GM12878 (cell line): Measurements from ENCODE around the gene CAMK4. TPM values are rescaled to one million over a fixed set of nuclear protein-coding genes. Genes with fewer than 3 reads are reported as not detected.

Experiments used
- ATF2 ChIP-seq: IDR thresholded peaks from 2 replicates; pipeline ENCODE4 v1.6.1; 2012; ENCODE audit warnings: low read length, inconsistent platforms
- BCL3 ChIP-seq: IDR thresholded peaks from 2 replicates; pipeline ENCODE4 v1.6.1; 2011; ENCODE audit warnings: borderline replicate concordance, low read depth, mild to moderate bottlenecking, moderate library complexity, low read length; ENCODE audit not compliant: insufficient read depth, poor library complexity, severe bottlenecking
- CREM ChIP-seq: IDR thresholded peaks from 2 replicates; pipeline ENCODE4 v1.6.1; 2014; ENCODE audit warnings: antibody characterized with exemption, low read depth
- E2F8 ChIP-seq: fragments of 450-650 bp; IDR thresholded peaks from 2 replicates; pipeline ENCODE4 v1.6.1; 2018; ENCODE audit warnings: mild to moderate bottlenecking, low read depth, moderate library complexity; ENCODE audit not compliant: partially characterized antibody
- FOXM1 ChIP-seq: IDR thresholded peaks from 2 replicates; pipeline ENCODE4 v1.6.1; 2012; ENCODE audit warnings: low read depth, mild to moderate bottlenecking, inconsistent platforms, low read length, moderate library complexity
- GATAD2B ChIP-seq: fragments of 450-650 bp; conservative IDR thresholded peaks from 2 replicates; pipeline ENCODE4 v1.6.1; 2017; ENCODE audit warnings: low read depth, mild to moderate bottlenecking, moderate library complexity
- JUNB ChIP-seq: IDR thresholded peaks from 2 replicates; pipeline ENCODE4 v1.6.1; 2016; ENCODE audit warnings: antibody characterized with exemption, mild to moderate bottlenecking
- JUND ChIP-seq: IDR thresholded peaks from 2 replicates; pipeline ENCODE4 v1.6.1; 2012; ENCODE audit warnings: low read depth, mild to moderate bottlenecking, low read length, improper control_type of control experiment, moderate library complexity
- KAT2A ChIP-seq: conservative IDR thresholded peaks from 2 replicates; pipeline ENCODE4 v1.6.1; 2011; ENCODE audit warnings: low read depth, low read length; ENCODE audit not compliant: control insufficient read depth
- KLF5 ChIP-seq: fragments of 450-650 bp; IDR thresholded peaks from 2 replicates; pipeline ENCODE4 v1.6.1; 2014; ENCODE audit warnings: mild to moderate bottlenecking; ENCODE audit not compliant: partially characterized antibody
- MTA2 ChIP-seq: fragments of 450-650 bp; IDR thresholded peaks from 2 replicates; pipeline ENCODE4 v1.6.1; 2016; ENCODE audit warnings: low read depth, mild to moderate bottlenecking, moderate library complexity
- NBN ChIP-seq: fragments of 450-650 bp; IDR thresholded peaks from 2 replicates; pipeline ENCODE4 v1.6.1; 2016
- NFYA ChIP-seq: IDR thresholded peaks from 2 replicates; pipeline ENCODE4 v1.6.1; 2011; ENCODE audit warnings: low read depth, mild to moderate bottlenecking, low read length, improper control_type of control experiment, borderline replicate concordance
- POLR2AphosphoS2 ChIP-seq: IDR thresholded peaks from 2 replicates; pipeline ENCODE4 v1.6.1; 2011; ENCODE audit warnings: low read depth, mild to moderate bottlenecking, low read length, improper control_type of control experiment, moderate library complexity
- SIN3A ChIP-seq: IDR thresholded peaks from 2 replicates; pipeline ENCODE4 v1.6.1; 2012; ENCODE audit warnings: low read depth, low read length, improper control_type of control experiment
- SREBF1 ChIP-seq: IDR thresholded peaks from 2 replicates; pipeline ENCODE4 v1.6.1; 2012; ENCODE audit warnings: mild to moderate bottlenecking, low read length
- SRF ChIP-seq, 2 experiments: IDR thresholded peaks; 2 replicates each; pipeline ENCODE4 v1.6.1; 2011; ENCODE audit warnings: low read depth in 2 of 2, low read length in 2 of 2, mild to moderate bottlenecking in 1 of 2, moderate library complexity in 1 of 2
- SUPT20H ChIP-seq: IDR thresholded peaks from 2 replicates; pipeline ENCODE4 v1.6.1; 2011; ENCODE audit warnings: low read depth, mild to moderate bottlenecking, low read length, moderate library complexity, borderline replicate concordance; ENCODE audit not compliant: control insufficient read depth
- TARDBP ChIP-seq: IDR thresholded peaks from 2 replicates; pipeline ENCODE4 v1.6.1; 2016; ENCODE audit warnings: borderline replicate concordance
- TCF12 ChIP-seq: IDR thresholded peaks from 2 replicates; pipeline ENCODE4 v1.6.1; 2011; ENCODE audit warnings: low read depth, mild to moderate bottlenecking, low read length
- TCF3 ChIP-seq: IDR thresholded peaks from 2 replicates; pipeline ENCODE4 v1.6.1; 2012; ENCODE audit warnings: low read depth, mild to moderate bottlenecking, low read length, borderline replicate concordance; ENCODE audit not compliant: insufficient read depth
- TCF7 ChIP-seq: IDR thresholded peaks from 2 replicates; pipeline ENCODE4 v1.6.1; 2014; ENCODE audit warnings: antibody characterized with exemption, borderline replicate concordance
- YBX1 ChIP-seq: fragments of 450-650 bp; IDR thresholded peaks from 2 replicates; pipeline ENCODE4 v1.6.1; 2016; ENCODE audit warnings: antibody characterized with exemption
- ZBTB4 ChIP-seq: fragments of 450-650 bp; formaldehyde crosslinking; IDR thresholded peaks from 2 replicates; pipeline ENCODE4 v1.4.0; 2022; ENCODE audit warnings: mild to moderate bottlenecking, moderate library complexity
- ZNF384 ChIP-seq: IDR thresholded peaks from 2 replicates; pipeline ENCODE4 v1.6.1; 2012; ENCODE audit warnings: low read depth, mild to moderate bottlenecking, low read length, improper control_type of control experiment, borderline replicate concordance
- polyA plus RNA-seq, 11 experiments: library from polyadenylated mRNA; depleted of rRNA in 4 of 11; unstranded in 6 of 11; stranded (reverse) in 5 of 11; fragments of >200 nt; fragmentation: Nextera tagmentation in 4 of 11; fragmentation: Illumina TruSeq in 1 of 11; extraction: Ambion mirVana in 4 of 11; extraction: Trizol in 1 of 11; gene quantifications; 1 replicate in 1 of 11; 2 replicates in 10 of 11; pipeline versions ENCODE4 v1.2.1 to v1.2.3, GENCODE V29; 2011 to 2016; ENCODE audit warnings: inconsistent platforms in 2 of 11, missing spikeins in 2 of 11, low read depth in 1 of 11
- total RNA-seq, 4 experiments: library from RNA; depleted of rRNA in 3 of 4; stranded (reverse); fragments of >200 nt in 3 of 4; fragmentation: Illumina TruSeq in 1 of 4; extraction: Trizol in 1 of 4; gene quantifications; 2 replicates each; pipeline versions ENCODE4 v1.2.1 to v1.2.3, GENCODE V29; 2013 to 2021

CAMK4 gene
- total and polyA plus RNA-seq, 10 of the 15 experiments (the other 5 are each of a cell fraction or from before 2014, with no cell fraction given): 13.3 to 51.9 (median 35.3) TPM

- TF ChIP-seq ZBTB4 (CRISPR knock-in tag): no peak
- TF ChIP-seq FOXM1: no peak
- TF ChIP-seq TARDBP: no peak
- TF ChIP-seq JUNB: no peak
- TF ChIP-seq TCF12: 0 out of 2 replicates have a peak, but pooled peaks have one; percentile 9
- TF ChIP-seq YBX1: no peak
- no peak for TF ChIP-seq GATAD2B
- no peak for TF ChIP-seq TCF3
- TF ChIP-seq NBN: no peak
- TF ChIP-seq NFYA: no peak
- TF ChIP-seq CREM: no peak
- TF ChIP-seq SRF (IDR thresholded peaks at IDR 0.05; ENCODE audit: low read depth in 2 of 2, low read length in 2 of 2): no peak
- no peak for TF ChIP-seq SIN3A
- TF ChIP-seq BCL3: no peak
- TF ChIP-seq SUPT20H: no peak
- no peak for TF ChIP-seq POLR2AphosphoS2
- TF ChIP-seq JUND: no peak
- TF ChIP-seq SREBF1: no peak
- TF ChIP-seq KAT2A: no peak
- no peak for TF ChIP-seq TCF7
- no peak for TF ChIP-seq KLF5
- no peak for TF ChIP-seq ZNF384
- peak; percentile 39; the same call in 1 of the 2 replicates for TF ChIP-seq ATF2
- no peak for TF ChIP-seq MTA2
- no peak for TF ChIP-seq E2F8
These were observed 1.7 kb downstream of the CAMK4 start (continued) for GRCh38 chr5:111225926-111226325.
